ENCODE data around the gene DNAH9. TPM values are rescaled to one million over a fixed set of nuclear protein-coding genes. Genes with fewer than 3 reads are reported as not detected.

The DNAH9 gene
- total RNA-seq, 1 experiment from 2014 or later, result not detected

- peak; percentile 58 for DNase-seq (ENCODE audit: low spot score)
Observed at GRCh38 chr17:11644265-11645212, 46.3 kb downstream of the DNAH9 start.

GRCh38 chr17:11645426-11645825 lies 47.2 kb downstream of the DNAH9 start:
- DNase-seq (ENCODE audit: low spot score), result no peak

- DNase-seq (ENCODE audit: low spot score), result no peak
Observed at GRCh38 chr17:11651089-11651488, 52.8 kb downstream of the DNAH9 start.

- no peak for DNase-seq (ENCODE audit: low spot score)
Observed at GRCh38 chr17:11668618-11669017, 70.3 kb downstream of the DNAH9 start.

GRCh38 chr17:11671126-11671525 lies 72.9 kb downstream of the DNAH9 start:
- DNase-seq (ENCODE audit: low spot score), result no peak

- DNase-seq (ENCODE audit: low spot score), result no peak
Observed at GRCh38 chr17:11682646-11683045, 84.4 kb downstream of the DNAH9 start.

GRCh38 chr17:11690681-11691080 lies 92.4 kb downstream of the DNAH9 start:
- DNase-seq (ENCODE audit: low spot score), result no peak

- no peak for DNase-seq (ENCODE audit: low spot score)
Observed at GRCh38 chr17:11692688-11693087, 94.4 kb downstream of the DNAH9 start.

- DNase-seq (ENCODE audit: low spot score), result no peak
Observed at GRCh38 chr17:11693284-11693683, 95.0 kb downstream of the DNAH9 start.

GRCh38 chr17:11700668-11701067 lies 102.4 kb downstream of the DNAH9 start:
- no peak for DNase-seq (ENCODE audit: low spot score)

- DNase-seq (ENCODE audit: low spot score), result no peak
Observed at GRCh38 chr17:11701911-11702310, 103.6 kb downstream of the DNAH9 start.

GRCh38 chr17:11704041-11704440 lies 105.8 kb downstream of the DNAH9 start:
- no peak for DNase-seq (ENCODE audit: low spot score)

- DNase-seq (ENCODE audit: low spot score), result no peak
Observed at GRCh38 chr17:11705111-11705510, 106.8 kb downstream of the DNAH9 start.

GRCh38 chr17:11707586-11707985 lies 109.3 kb downstream of the DNAH9 start:
- no peak for DNase-seq (ENCODE audit: low spot score)

- no peak for DNase-seq (ENCODE audit: low spot score)
Observed at GRCh38 chr17:11712456-11712855, 114.2 kb downstream of the DNAH9 start.

GRCh38 chr17:11719203-11719602 lies 120.9 kb downstream of the DNAH9 start:
- no peak for DNase-seq (ENCODE audit: low spot score)

GRCh38 chr17:11719856-11720255 lies 121.6 kb downstream of the DNAH9 start:
- DNase-seq (ENCODE audit: low spot score), result no peak

- DNase-seq (ENCODE audit: low spot score), result no peak
Observed at GRCh38 chr17:11720816-11721215, 122.5 kb downstream of the DNAH9 start.

- DNase-seq (ENCODE audit: low spot score), result no peak
Observed at GRCh38 chr17:11730747-11731146, 132.5 kb downstream of the DNAH9 start.

- DNase-seq (ENCODE audit: low spot score), result no peak
Observed at GRCh38 chr17:11736613-11737312, 138.5 kb downstream of the DNAH9 start.

- no peak for DNase-seq (ENCODE audit: low spot score)
Observed at GRCh38 chr17:11737313-11737679, 139.0 kb downstream of the DNAH9 start.

GRCh38 chr17:11738151-11738550 lies 139.9 kb downstream of the DNAH9 start:
- no peak for DNase-seq (ENCODE audit: low spot score)

GRCh38 chr17:11739351-11739750 lies 141.1 kb downstream of the DNAH9 start:
- no peak for DNase-seq (ENCODE audit: low spot score)
